ENCODE measurements around the gene CHST3.

CHST3 gene

DNA sequence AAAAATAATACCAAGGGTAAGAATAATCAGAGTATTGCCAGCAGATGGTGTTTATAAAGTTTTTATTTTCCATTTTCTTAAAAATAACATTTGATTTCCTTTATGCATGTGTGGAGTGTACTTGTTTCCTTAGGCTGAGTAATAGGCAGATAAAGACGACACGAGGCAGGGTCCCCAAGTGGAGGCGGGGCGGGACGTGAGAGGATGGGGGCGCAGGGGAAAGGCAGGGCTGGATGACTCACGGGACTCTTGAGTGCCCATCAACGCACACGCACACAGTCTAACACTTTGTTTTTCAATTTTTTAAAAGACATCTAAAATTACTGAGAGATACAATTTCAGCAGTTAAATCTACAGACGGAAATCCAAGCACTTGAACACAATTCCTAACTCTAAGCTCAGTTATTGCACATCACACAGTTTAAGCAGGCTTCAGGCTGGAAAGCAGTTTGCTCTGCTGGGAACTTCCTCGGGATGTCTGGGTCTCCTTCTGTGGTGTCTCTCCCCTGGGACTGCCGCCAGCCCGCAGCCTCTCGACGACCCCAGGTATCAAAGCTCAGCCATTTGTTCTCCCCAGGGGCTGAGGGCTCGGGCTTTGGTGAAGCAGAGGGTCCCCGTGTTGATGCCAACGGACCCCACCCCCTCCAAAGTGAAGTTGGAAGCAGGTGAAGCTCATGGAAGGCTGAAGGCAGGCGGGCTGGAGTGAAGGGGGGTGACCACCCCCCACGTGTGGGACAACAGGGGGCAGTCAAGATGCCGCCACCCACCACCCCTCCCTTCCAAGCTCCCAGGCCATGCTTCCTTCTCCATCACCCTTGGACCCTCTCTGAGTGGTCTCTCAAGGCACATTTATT, 95.0 kb downstream of the CHST3 start:
- DNase-seq (ENCODE audit: low read depth): no peak

- DNase-seq (ENCODE audit: low read depth): no peak
Observed at GRCh38 chr10:72059843-72060822, 95.9 kb downstream of the CHST3 start.

DNA sequence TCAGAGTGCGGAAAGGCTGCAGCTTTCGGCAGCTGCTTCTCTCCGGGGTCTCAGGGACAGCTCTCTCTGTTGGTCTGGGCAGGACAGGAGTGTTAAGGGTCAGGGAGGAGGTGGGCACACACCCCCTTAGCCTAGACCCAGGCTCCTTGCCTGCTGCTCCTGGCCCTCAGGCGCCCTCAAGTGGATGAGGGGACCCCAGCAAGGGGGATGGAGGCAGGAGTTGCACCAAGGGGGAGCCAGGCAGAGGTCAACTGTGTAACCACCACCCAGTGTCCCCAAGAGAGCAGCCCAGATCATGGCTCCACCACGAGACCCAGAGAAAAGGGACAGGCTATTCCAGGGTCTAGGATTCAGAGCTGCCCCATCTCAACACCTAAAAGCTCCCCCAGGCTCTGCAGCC, 97.3 kb downstream of the CHST3 start:
- no peak for DNase-seq (ENCODE audit: low read depth)

DNA sequence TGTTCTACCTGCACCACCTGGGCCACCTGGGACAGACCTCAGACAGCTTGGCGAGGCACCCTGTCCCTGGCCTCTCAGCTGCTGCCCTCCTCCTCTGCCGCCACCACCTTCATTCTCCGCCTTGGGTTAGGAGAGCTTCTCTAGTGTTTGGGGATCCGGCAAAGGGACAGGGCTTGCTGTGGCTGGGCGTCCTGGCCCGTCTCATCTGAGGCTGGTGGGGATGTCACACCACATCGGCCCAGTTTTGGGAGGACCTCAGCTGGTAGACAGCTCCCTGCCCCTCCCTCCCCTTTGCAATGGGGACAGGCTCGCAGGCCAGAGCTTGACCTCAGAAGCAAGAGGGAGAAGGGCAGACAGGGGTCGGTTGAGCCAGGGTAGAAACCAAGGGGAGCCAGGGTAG, 97.7 kb downstream of the CHST3 start:
- DNase-seq (ENCODE audit: low read depth): no peak

- no peak for DNase-seq (ENCODE audit: low read depth)
Observed at GRCh38 chr10:72062382-72062781, 98.2 kb downstream of the CHST3 start.

Data from non-pigmented ciliary epithelial cell (primary cell).